ENCODE data around the gene PFN1.

Gene PFN1

GRCh38 chr17:4967539-4968485 is 19.5 kb upstream of the PFN1 start, which contains the start of gene SPAG7:
Gene SPAG7 (minus strand): TSS chr17:4967817. CDS start chr17:4967804, 13 bp downstream.
- peak; percentile 98 for DNase-seq

- peak; percentile 100 for DNase-seq
Observed at GRCh38 chr17:4966844-4967538, 18.7 kb upstream of the PFN1 start.

GRCh38 chr17:4965311-4965986 is 17.1 kb upstream of the PFN1 start:
- no peak for DNase-seq

- DNase-seq: no peak
Observed at GRCh38 chr17:4960279-4960922, 12.1 kb upstream of the PFN1 start.

GRCh38 chr17:4959261-4959965 is 11.1 kb upstream of the PFN1 start:
- no peak for DNase-seq

GRCh38 chr17:4958102-4958501 is 9.8 kb upstream of the PFN1 start:
- DNase-seq: no peak

- DNase-seq: no peak
Observed at GRCh38 chr17:4956493-4957061, 8.2 kb upstream of the PFN1 start.

GRCh38 chr17:4955091-4955490 is 6.8 kb upstream of the PFN1 start:
- no peak for DNase-seq

GRCh38 chr17:4953451-4953961 is 5.2 kb upstream of the PFN1 start:
- peak; percentile 46 for DNase-seq

- no peak for DNase-seq
Observed at GRCh38 chr17:4951486-4951885, 3.2 kb upstream of the PFN1 start.

- no peak for DNase-seq
Observed at GRCh38 chr17:4950746-4951204, 2.4 kb upstream of the PFN1 start, which contains the start of gene ENO3. Gene ENO3 (plus strand): TSS chr17:4951119. CDS start chr17:4951830, 711 bp downstream.

- no peak for DNase-seq
Observed at GRCh38 chr17:4950075-4950745, 1.9 kb upstream of the PFN1 start.

- DNase-seq: peak; percentile 72
Observed at GRCh38 chr17:4949321-4950074, 1.2 kb upstream of the PFN1 start.

GRCh38 chr17:4948931-4949320 is 596 bp upstream of the PFN1 start:
- peak; percentile 93 for DNase-seq

- peak; percentile 62 for DNase-seq
Observed at GRCh38 chr17:4947411-4948165, 742 bp downstream of the PFN1 start.

- DNase-seq: no peak
Observed at GRCh38 chr17:4947010-4947410, 1.3 kb downstream of the PFN1 start.

GRCh38 chr17:4946312-4946976 is 1.9 kb downstream of the PFN1 start:
- no peak for DNase-seq

- no peak for DNase-seq
Observed at GRCh38 chr17:4945944-4946280, 2.4 kb downstream of the PFN1 start.
